ENCODE results near the gene KIF1B.

Gene KIF1B

GRCh38 chr1:10340930-10341590 is 130.7 kb downstream of the KIF1B start:
- no peak for TF ChIP-seq CTCF (IDR thresholded peaks at IDR 0.05; ENCODE audit: low read length, missing control alignments)
- DNase-seq (ENCODE audit: low read depth), result no peak
- no peak overlapping the region for H3K4me3 ChIP-seq (replicated peaks; ENCODE audit: low read depth, low read length)

- DNase-seq (ENCODE audit: low read depth), result no peak
- no peak for TF ChIP-seq CTCF (IDR thresholded peaks at IDR 0.05; ENCODE audit: low read length, missing control alignments)
Measured at GRCh38 chr1:10347109-10347508, 136.7 kb downstream of the KIF1B start.

GRCh38 chr1:10353282-10353681 is 142.9 kb downstream of the KIF1B start:
- no peak for TF ChIP-seq CTCF (IDR thresholded peaks at IDR 0.05; ENCODE audit: low read length, missing control alignments)
- peak; percentile 52 for DNase-seq (ENCODE audit: low read depth)

More at GRCh38 chr1:10347109-10347508, 136.7 kb downstream of the KIF1B start:
- no peak overlapping the region for H3K4me3 ChIP-seq (replicated peaks; ENCODE audit: low read depth, low read length)

GRCh38 chr1:10353693-10354092 is 143.3 kb downstream of the KIF1B start:
- TF ChIP-seq CTCF (IDR thresholded peaks at IDR 0.05; ENCODE audit: low read length, missing control alignments), result no peak
- DNase-seq (ENCODE audit: low read depth), result no peak
- H3K4me3 ChIP-seq (replicated peaks; ENCODE audit: low read depth, low read length), result no peak overlapping the region

More at GRCh38 chr1:10353282-10353681, 142.9 kb downstream of the KIF1B start:
- no peak overlapping the region for H3K4me3 ChIP-seq (replicated peaks; ENCODE audit: low read depth, low read length)

- H3K4me3 ChIP-seq (replicated peaks; ENCODE audit: low read depth, low read length), result no peak overlapping the region
- DNase-seq (ENCODE audit: low read depth), result no peak
- TF ChIP-seq CTCF (IDR thresholded peaks at IDR 0.05; ENCODE audit: low read length, missing control alignments), result no peak
Measured at GRCh38 chr1:10360045-10360444, 149.7 kb downstream of the KIF1B start.

- TF ChIP-seq CTCF (IDR thresholded peaks at IDR 0.05; ENCODE audit: low read length, missing control alignments), result no peak
- DNase-seq (ENCODE audit: low read depth), result no peak
- H3K4me3 ChIP-seq (replicated peaks; ENCODE audit: low read depth, low read length), result no peak overlapping the region
Measured at GRCh38 chr1:10361515-10361914, 151.1 kb downstream of the KIF1B start.

GRCh38 chr1:10368194-10368593 is 157.8 kb downstream of the KIF1B start:
- no peak overlapping the region for H3K4me3 ChIP-seq (replicated peaks; ENCODE audit: low read depth, low read length)
- DNase-seq (ENCODE audit: low read depth), result no peak
- TF ChIP-seq CTCF (IDR thresholded peaks at IDR 0.05; ENCODE audit: low read length, missing control alignments), result no peak

Measured in fibroblast of pulmonary artery (primary cell).